ENCODE measurements around the gene MUSTN1.

Gene MUSTN1

DNA sequence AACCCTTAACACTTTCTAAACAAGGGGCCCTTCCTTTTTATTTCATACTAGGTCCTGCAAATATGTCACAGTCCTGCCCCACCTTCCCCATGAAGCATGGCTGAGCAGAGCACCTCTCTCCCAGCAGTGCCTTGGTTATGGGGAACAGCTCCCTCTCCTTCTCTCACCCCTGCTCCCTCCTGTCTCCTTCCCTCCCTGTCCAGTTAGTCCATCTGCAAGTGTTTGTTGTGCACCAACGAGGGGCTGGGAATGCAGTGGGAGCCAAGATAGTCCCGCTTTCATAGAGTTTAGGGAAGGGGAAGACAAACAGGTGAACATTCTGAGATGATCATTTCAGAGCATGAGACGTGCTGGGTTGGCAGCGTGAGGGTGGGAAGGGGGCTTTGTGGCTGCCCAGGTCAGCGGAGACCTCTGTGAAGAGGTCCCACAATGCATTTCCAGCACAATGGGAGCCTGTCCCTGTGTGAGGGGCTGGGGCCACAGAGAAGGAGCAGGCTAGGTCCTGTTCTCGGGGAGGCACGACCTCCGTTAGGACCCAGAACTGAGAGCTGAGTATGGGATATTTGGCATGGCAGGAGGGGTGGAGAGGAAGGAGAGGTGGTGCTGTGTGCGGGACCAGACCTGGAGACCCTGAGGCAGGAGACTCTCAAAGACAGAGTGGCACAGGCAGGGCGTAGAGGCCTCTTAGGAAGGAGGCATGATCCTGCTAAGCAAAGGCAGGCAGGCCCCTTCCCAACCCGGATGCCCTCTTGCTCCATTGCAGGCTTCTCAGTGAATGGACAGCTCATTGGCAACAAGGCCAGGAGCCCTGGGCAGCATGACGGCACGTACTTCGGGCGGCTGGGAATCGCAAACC lies 45.7 kb downstream of the MUSTN1 start:
- no peak overlapping the region for H3K4me3 ChIP-seq (ENCODE audit: low read length)
- no peaks in the 10 kb centered on the region for H3K4me1 ChIP-seq (ENCODE audit: insufficient read depth, low read length)
- no peaks in the 10 kb centered on the region for H3K36me3 ChIP-seq (ENCODE audit: insufficient read depth, low read depth, low read length)
- H3K27me3 ChIP-seq (ENCODE audit: insufficient read depth, low read length) = no peaks in the 10 kb centered on the region
- no peaks in the 10 kb centered on the region for H3K9me3 ChIP-seq (ENCODE audit: insufficient read depth, low read depth, low read length)
- H3K9ac ChIP-seq (ENCODE audit: low read depth, low read length) = no peak overlapping the region
- H3K27ac ChIP-seq (ENCODE audit: low read length) = no peak overlapping the region

DNA sequence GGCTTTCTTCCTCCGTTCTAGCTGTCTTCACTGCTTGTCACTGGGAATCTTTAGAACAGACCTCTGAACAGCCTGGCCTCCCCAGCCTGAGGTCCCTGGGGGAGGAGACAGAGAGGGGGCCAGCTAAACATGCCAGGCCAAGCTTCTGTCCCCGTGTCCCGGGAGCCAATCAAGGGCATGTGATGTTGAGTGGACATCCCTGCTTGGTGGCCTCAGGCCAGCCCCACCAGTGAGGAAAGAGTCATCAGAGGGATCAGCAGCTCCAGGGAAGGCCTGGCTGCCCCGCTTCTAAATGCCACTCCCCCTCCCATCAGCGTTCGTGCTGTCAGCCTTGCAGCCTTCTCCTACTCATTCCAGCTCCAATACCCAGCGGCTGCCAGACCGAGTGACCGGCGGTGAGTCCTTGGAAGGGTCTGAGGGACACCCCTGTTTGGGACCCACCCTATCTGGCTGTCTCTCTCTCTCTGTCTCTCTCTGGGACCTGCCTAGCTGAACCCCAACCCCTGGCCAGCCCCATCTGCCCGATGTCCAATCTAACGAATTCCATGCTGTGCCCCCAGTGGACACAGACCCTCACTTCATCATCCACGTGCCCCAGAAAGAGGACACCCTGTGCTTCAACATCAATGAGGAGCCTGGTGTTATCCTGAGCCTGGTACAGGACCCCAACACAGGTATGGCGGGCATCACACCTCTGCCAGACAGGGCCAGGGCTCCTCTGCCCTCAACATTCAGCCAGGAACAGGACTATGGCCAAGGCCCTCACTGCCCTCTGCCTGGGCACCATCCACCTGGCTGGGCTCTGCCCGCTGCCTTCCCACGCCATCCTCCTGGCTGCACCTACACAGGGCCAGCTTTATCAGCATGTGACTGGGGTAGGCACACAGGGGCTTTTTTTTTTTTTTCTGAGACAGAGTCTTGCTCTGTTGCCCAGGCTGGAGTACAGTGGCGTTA lies 46.9 kb downstream of the MUSTN1 start:
- no peak overlapping the region for H3K27ac ChIP-seq (ENCODE audit: low read length)
- no peaks in the 10 kb centered on the region for H3K9me3 ChIP-seq (ENCODE audit: insufficient read depth, low read depth, low read length)
- no peaks in the 10 kb centered on the region for H3K36me3 ChIP-seq (ENCODE audit: insufficient read depth, low read depth, low read length)
- H3K4me1 ChIP-seq (ENCODE audit: insufficient read depth, low read length) = no peaks in the 10 kb centered on the region
- H3K27me3 ChIP-seq (ENCODE audit: insufficient read depth, low read length) = no peaks in the 10 kb centered on the region
- no peak overlapping the region for H3K4me3 ChIP-seq (ENCODE audit: low read length)
- H3K9ac ChIP-seq (ENCODE audit: low read depth, low read length) = no peak overlapping the region

DNA sequence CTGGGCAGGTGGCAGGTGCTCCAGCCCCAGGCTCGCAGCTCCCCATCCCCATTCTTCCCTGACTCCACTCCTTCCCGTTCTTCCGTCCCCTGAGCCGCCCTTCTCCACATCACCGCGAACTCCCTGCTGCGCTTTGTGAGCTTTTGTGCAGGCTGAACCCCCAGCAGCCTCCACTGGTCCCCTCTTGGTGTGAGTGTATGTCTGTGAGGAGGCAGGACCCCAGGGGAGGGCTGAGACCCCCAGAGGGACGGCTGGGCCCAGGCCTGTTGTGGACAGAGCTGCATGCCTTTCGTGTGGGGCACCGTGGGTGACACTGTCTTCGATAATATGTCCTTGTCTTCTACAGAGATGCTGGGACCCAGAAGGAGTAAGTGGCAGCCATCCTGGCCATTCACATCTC lies 47.6 kb downstream of the MUSTN1 start:
- H3K9me3 ChIP-seq (ENCODE audit: insufficient read depth, low read depth, low read length) = no peaks in the 10 kb centered on the region
- no peak overlapping the region for H3K4me3 ChIP-seq (ENCODE audit: low read length)
- no peak overlapping the region for H3K9ac ChIP-seq (ENCODE audit: low read depth, low read length)
- H3K36me3 ChIP-seq (ENCODE audit: insufficient read depth, low read depth, low read length) = no peaks in the 10 kb centered on the region
- no peaks in the 10 kb centered on the region for H3K27me3 ChIP-seq (ENCODE audit: insufficient read depth, low read length)
- no peak overlapping the region for H3K27ac ChIP-seq (ENCODE audit: low read length)
- H3K4me1 ChIP-seq (ENCODE audit: insufficient read depth, low read length) = peaks cover 1% of the 10 kb centered on the region; the same call in 1 of the 2 replicates

DNA sequence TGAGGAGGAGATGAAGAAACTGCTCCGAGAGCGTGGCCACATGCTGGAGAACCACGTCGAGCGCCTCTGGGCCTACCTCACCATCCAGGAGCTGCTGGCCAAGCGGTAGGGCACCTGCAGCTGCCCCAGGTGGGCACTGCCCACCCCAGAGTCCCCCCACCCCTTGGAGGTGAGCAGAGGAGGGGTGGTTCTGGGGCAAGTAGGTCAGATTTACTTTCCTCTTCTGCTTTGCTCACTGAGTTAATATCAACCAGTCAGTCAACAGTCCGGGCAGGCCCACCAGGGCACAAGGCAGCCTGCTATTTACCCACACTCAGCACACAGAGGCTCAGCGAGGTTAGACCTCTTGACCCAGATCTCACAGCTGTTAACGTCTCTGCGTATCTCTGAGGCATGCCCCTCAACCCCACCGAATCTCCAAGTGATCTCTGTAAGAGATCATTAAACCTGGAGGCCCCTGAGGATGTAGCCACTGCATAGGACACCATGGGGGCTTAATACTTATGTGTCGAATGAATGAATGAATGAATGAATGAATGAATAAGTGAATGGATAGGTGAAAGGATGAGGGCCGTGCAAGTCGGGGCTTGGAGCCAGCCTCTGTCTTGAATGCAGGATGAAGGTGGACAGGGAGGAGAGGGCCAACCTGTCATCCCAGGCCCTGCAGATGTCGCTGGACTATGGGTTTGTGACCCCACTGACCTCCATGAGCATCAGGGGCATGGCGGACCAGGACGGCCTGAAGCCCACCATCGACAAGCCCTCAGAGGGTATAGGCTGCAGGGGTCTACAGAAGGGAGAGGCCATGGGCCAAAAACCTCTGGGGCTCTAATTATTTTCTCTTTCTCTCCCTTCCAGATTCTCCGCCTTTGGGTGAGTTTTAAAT lies 48.2 kb downstream of the MUSTN1 start:
- peaks cover 6% of the 10 kb centered on the region; the same call in 1 of the 2 replicates for H3K4me1 ChIP-seq (ENCODE audit: insufficient read depth, low read length)
- H3K9me3 ChIP-seq (ENCODE audit: insufficient read depth, low read depth, low read length) = no peaks in the 10 kb centered on the region
- H3K4me3 ChIP-seq (ENCODE audit: low read length) = no peak overlapping the region
- H3K36me3 ChIP-seq (ENCODE audit: insufficient read depth, low read depth, low read length) = no peaks in the 10 kb centered on the region
- no peak overlapping the region for H3K9ac ChIP-seq (ENCODE audit: low read depth, low read length)
- no peak overlapping the region for H3K27ac ChIP-seq (ENCODE audit: low read length)
- H3K27me3 ChIP-seq (ENCODE audit: insufficient read depth, low read length) = no peaks in the 10 kb centered on the region

DNA sequence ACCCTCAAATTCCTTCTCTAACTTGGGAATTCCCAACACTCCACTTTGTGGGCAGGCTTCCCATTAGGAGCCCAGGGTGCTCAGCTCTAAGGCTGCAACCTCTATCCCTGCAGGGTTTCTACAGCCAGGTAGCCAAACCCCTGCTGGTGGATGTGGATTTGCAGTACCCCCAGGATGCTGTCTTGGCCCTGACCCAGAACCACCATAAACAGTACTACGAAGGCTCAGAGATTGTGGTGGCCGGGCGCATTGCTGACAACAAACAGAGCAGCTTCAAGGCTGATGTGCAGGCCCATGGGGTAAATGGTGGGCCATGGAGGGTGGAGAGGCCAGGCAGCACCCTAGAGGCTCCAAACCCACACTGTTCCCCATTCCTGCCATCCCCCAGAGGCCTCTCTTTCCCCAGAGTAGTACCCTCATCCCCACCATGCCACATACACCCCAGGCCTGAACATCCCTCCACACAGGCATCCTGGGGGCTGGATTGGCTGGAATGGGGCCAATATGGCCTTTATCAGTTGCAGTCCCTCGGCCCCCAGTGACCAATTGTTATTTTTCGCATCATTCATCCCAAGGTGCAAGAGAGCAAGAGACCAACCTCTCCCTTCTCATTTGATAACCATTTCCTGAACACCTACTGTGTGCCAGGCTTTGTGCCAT lies 49.8 kb downstream of the MUSTN1 start:
- H3K27ac ChIP-seq (ENCODE audit: low read length) = no peak overlapping the region
- H3K9ac ChIP-seq (ENCODE audit: low read depth, low read length) = no peak overlapping the region
- no peaks in the 10 kb centered on the region for H3K9me3 ChIP-seq (ENCODE audit: insufficient read depth, low read depth, low read length)
- H3K4me3 ChIP-seq (ENCODE audit: low read length) = no peak overlapping the region
- H3K4me1 ChIP-seq (ENCODE audit: insufficient read depth, low read length) = peaks cover 6% of the 10 kb centered on the region; the same call in 1 of the 2 replicates
- no peaks in the 10 kb centered on the region for H3K36me3 ChIP-seq (ENCODE audit: insufficient read depth, low read depth, low read length)
- H3K27me3 ChIP-seq (ENCODE audit: insufficient read depth, low read length) = no peaks in the 10 kb centered on the region

DNA sequence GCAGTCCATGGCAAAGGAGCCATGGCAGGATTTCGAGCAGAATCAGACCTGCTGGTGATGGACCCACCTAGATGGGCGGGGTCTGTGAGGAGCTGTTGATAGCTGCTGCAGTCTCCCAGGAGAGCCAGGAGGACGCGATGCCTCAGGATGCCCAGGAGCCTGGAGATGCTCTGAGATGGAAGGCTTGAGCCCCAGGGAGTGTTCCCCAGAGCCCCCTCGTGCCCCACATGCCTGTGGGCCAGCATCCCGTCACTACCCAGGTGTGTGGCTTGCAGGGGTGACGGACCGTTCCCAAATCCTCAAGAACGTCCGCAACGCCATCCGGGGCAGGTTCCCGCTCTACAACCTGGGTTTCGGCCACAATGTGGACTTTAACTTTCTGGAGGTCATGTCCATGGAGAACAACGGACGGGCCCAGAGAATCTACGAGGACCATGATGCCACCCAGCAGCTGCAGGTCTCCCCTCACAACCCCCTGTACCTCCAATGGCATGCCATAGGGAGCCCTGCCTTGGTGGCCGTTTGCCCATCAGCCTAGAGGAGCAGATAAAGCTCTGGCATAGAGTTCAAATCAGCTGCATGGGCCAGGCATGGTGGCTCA lies 50.7 kb downstream of the MUSTN1 start:
- H3K27me3 ChIP-seq (ENCODE audit: insufficient read depth, low read length) = no peaks in the 10 kb centered on the region

DNA sequence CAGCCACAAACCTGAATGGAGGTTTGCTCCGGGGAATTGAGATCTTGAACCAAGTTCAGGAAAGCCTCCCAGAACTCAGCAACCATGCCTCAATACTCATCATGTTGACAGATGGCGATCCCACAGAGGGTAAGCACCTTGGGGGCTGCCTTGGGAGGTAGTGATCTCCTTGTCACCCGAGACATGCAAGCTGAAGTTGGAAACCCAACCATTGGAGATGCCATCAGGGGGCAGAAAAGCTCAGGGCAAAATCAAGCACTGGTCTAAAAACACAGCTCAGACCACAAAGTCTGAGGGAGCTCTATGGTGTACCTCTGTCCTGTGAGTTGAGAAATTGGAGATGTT lies 51.6 kb downstream of the MUSTN1 start:
- H3K4me1 ChIP-seq (ENCODE audit: insufficient read depth, low read length) = peaks cover 6% of the 10 kb centered on the region; the same call in 1 of the 2 replicates
- H3K9me3 ChIP-seq (ENCODE audit: insufficient read depth, low read depth, low read length) = no peaks in the 10 kb centered on the region
- H3K27me3 ChIP-seq (ENCODE audit: insufficient read depth, low read length) = no peaks in the 10 kb centered on the region
- H3K27ac ChIP-seq (ENCODE audit: low read length) = no peak overlapping the region
- no peaks in the 10 kb centered on the region for H3K36me3 ChIP-seq (ENCODE audit: insufficient read depth, low read depth, low read length)
- H3K4me3 ChIP-seq (ENCODE audit: low read length) = no peak overlapping the region
- H3K9ac ChIP-seq (ENCODE audit: low read depth, low read length) = no peak overlapping the region

More for the DNA sequence above, 50.7 kb downstream of the MUSTN1 start:
- peaks cover 6% of the 10 kb centered on the region; the same call in 1 of the 2 replicates for H3K4me1 ChIP-seq (ENCODE audit: insufficient read depth, low read length)
- H3K9me3 ChIP-seq (ENCODE audit: insufficient read depth, low read depth, low read length) = no peaks in the 10 kb centered on the region
- no peak overlapping the region for H3K4me3 ChIP-seq (ENCODE audit: low read length)
- no peak overlapping the region for H3K27ac ChIP-seq (ENCODE audit: low read length)
- no peaks in the 10 kb centered on the region for H3K36me3 ChIP-seq (ENCODE audit: insufficient read depth, low read depth, low read length)
- no peak overlapping the region for H3K9ac ChIP-seq (ENCODE audit: low read depth, low read length)
